NCI-H1694 treated with DMSO at 0.1 percent for 48 hours (cell line): ENCODE measurements around the gene SCAF1.

Experiments used
- DNase-seq: peaks from one replicate; lab custom pipeline; 2025; lab: John Stamatoyannopoulos, UW

Gene SCAF1

DNA sequence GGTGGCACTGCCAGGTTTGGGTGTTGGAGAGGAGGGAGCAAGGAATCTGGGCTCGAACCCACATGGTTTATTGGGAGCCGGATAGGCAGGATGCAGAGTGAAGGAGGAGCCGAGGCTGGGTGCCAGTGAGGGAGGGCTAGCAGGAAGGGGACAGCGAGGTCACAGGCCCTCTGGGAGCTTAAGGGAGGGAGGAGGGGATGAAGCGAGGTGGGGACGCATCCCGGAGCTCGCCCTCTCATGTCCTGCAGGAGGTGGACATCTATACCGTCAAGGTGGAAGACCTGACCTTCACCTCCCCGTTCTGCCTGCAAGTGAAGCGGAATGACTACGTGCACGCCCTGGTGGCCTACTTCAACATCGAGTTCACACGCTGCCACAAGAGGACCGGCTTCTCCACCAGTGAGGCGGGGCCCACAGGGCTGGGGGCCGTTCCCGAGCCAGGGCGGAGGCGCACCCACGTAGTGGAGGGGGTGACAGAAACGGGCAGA is 43.9 kb downstream of the SCAF1 start:
- DNase-seq: no peak

DNA sequence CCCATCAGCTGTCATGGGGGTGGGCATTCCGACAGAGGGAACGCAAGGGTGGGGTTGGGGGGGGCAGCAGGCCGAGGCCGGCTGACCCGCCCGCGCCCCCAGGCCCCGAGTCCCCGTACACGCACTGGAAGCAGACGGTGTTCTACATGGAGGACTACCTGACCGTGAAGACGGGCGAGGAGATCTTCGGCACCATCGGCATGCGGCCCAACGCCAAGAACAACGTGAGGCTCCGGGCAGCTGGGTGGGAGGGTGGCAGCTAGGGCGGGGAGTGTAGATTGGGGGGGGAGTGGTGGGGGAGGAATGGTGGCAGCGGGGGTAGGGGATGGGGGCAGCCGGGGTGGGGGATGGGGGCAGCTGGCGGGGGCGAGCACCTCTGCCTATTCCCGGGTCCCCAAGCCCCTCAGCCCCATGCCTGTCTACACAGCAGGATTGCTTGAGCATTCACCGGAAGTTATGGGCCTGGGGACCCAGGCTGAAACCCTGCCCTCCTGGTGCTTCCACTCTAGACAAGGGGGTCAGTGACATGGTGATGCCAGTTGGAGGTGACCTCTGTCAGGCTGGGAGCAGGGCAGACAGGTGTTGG is 44.6 kb downstream of the SCAF1 start:
- DNase-seq: no peak

GRCh38 chr19:49687150-49687549 is 45.1 kb downstream of the SCAF1 start:
- no peak for DNase-seq

- DNase-seq: no peak
Measured at GRCh38 chr19:49687566-49688316, 45.7 kb downstream of the SCAF1 start.

GRCh38 chr19:49688531-49689132 is 46.6 kb downstream of the SCAF1 start:
- DNase-seq: no peak

DNA sequence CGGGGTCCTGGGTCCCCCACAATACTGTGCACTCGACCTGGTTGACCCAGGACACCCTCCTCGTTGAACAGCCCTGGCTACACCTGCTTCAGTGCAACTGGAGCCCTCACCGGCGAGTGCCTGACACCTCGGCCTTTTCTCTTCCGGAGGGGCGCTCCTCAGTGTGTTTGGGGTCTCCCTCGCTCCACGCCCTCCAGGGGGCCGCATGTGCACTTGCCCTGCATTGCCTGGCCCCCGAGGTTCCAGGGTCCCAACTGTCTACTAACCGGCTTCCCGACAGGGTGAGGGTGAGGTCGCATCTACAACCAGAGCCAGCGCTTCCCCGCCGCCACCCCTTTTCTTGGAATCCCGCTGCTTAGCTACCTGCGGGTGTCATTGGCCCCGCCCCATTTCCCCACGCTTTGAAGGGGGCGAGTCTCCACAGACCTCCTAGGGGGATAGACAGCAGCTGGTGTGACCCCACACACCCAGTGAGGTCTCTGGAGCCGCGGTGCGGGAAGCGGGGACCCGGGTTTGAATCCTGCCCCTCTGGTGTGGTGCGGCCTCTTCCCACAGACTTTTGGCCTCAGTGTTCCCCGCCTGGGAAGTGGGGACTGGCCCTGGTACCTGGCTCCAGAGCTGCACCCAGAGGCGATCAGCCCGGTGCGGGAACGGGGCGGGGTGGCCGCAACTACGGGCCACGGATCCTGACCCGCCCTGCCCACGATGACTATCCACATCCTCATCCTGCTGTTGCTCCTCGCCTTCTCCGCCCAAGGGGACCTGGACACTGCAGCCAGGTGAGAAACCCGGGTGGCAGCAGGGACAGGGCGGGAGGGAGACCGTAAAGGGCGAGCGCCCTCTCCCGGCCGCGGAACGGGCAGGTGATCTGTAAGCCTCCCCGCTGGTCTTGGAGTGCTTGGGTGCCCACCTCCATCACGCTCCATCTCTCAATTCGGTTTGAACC is 47.4 kb downstream of the SCAF1 start, which contains the start of gene ADM5:
ADM5 (plus strand) TSS at position 462 of the 946 bp plus-strand sequence; CDS start at position 706, 244 bp downstream.
- DNase-seq: peak; percentile 61

- peak; percentile 48 for DNase-seq
Measured at GRCh38 chr19:49690079-49690655, 48.2 kb downstream of the SCAF1 start.

- peak; percentile 90 for DNase-seq
Measured at GRCh38 chr19:49690656-49691242, 48.7 kb downstream of the SCAF1 start, which contains the start of gene CPT1C. Gene CPT1C, plus strand, starts transcription at chr19:49691116. Its CDS starts 1,137 bp downstream, at chr19:49692253.

DNA sequence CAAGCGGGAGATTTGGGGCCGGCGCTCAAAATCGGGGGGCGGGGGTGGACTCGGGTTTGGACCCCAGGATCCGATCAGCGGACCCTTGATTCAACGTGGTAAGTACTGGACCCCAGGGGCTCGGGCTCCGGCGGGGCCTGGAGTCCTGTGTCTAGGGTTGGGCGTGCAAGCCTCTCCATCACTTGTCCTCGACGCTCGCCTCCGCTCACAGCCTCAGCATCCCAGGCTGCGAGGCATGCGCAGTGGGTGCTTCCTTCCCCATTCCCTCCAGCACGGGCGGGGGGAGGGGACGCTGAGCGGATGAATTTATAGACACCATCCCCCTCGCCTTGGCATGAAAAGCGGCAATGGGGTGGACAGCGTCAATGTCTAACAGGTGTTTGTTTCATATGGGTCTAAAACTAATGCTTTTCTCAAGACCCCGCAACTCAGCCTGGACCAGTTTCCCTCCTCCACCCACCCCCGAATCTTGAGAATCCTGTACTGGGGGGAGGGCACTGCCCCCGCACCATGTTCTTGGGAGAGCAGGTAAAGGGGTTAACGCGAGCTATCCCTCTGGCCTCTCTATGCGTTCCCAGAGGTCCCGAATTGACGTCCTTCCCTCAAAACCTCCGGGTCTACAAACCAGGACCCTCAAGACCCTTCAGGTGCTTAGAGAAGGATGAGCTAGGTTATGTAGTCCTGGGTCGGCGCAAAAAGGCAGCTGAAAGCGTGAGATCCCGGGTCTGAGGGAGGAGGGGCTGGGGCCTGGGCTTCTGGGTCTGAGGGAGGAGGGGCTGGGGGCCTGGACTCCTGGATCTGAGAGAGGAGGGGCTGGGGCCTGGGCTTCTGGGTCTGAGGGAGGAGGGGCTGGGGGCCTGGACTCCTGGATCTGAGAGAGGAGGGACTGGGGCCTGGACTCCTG is 49.5 kb downstream of the SCAF1 start:
- DNase-seq: peak; percentile 79

DNA sequence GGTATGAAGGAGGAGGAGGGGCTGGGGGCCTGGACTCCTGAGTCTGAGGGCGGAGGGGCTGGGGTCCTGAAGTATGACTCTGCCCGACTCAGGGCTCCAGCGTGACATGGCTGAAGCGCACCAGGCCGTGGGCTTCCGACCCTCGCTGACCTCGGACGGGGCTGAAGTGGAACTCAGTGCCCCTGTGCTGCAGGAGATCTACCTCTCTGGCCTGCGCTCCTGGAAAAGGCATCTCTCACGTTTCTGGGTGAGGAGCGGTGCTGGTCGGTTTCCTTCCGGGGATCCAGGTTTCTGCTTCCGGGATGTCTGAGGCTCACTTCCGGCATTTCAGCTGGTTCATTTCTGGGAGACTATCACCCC is 50.1 kb downstream of the SCAF1 start:
- DNase-seq: no peak

DNA sequence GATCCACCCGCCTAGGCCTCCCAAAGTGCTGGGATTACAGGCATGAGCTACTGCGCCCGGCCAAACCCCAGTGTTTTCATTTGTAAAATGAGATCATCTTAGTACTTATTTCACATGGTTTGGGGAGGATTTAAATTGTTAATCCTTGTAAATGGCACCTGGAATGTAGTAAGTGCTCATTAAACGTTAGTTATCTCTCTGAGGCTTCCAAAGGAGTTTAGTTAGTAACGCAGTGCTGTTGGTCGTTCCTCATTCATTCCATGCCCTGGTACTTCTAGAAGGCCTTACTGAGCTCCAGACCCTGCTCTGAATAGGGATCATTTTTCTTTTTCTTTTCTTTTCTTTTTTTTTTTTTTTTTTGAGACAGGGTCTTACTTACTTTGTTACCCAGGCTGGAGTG is 54.1 kb downstream of the SCAF1 start:
- DNase-seq: no peak

DNA sequence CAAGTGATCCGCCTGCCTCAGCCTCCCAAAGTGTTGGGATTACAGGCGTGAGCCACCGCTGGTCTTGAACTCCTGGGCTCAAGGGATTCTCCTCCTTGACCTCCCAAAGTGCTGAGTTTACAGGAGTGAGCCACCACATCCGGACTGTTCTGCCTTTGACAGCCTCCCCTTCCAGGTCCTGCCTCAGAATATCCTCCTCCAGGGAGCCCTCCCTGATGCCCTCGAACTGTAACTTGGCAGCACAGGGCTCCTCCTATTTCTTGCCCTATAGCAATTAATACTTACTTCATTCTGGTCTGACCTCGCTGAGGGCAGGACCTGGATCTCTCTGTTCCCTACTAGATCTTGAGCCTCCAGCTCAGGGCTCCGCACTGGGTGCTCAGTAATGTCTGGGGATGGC is 54.9 kb downstream of the SCAF1 start:
- no peak for DNase-seq

- no peak for DNase-seq
Measured at GRCh38 chr19:49699364-49699763, 57.4 kb downstream of the SCAF1 start.

GRCh38 chr19:49700563-49700962 is 58.6 kb downstream of the SCAF1 start:
- DNase-seq: no peak

- DNase-seq: no peak
Measured at GRCh38 chr19:49701271-49701786, 59.3 kb downstream of the SCAF1 start.

DNA sequence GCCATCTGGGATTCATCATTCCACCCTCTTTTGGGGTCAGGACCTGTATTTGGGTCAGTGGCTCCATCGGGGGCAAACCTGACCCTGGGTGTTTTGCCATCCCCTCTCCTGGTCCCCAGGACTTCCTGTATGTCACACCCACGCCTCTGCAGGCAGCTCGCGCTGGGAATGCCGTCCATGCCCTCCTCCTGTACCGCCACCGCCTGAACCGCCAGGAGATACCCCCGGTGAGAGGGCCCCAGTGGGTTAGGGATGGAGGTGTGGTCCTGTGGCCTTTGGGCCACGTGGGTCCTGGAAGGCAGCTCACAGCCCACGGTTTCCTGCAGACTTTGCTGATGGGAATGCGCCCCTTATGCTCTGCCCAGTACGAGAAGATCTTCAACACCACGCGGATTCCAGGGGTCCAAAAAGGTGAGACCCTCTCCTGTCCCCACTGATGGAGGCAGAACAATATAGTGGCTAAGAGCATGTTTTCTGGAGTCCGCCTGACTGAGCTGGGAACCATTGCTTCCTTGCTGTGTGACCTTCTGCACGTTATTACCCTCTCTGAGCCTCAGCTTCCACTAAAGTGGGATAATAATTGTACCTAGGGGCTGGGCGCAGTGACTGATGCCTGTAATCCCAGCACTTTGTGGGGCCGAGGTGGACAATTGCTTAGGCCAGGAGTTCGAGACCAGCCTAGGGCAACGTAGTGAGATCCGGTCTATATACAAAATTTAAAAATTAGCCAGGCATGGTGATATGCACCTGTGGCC is 63.1 kb downstream of the SCAF1 start:
- no peak for DNase-seq

GRCh38 chr19:49705919-49706318 is 63.9 kb downstream of the SCAF1 start:
- no peak for DNase-seq
